DND-41 (cell line): ENCODE results near the gene BTN1A1.

ENCODE experiments used
- ATAC-seq: fragments of 200-7000 bp; cut with Tn5 transposase; 3 replicates; pipeline ENCODE4 v1.9.1; 2021; ENCODE audit warnings: low read depth; ENCODE audit not compliant: insufficient read depth
- DNase-seq: peaks from one replicate; pipeline ENCODE4 v3.0.0-alpha.2; 2020
- H2AFZ ChIP-seq: 2 replicates; pipeline ENCODE4 v1.6.0; 2012; ENCODE audit warnings: low read depth, low read length
- H3K27ac ChIP-seq: 2 replicates; pipeline ENCODE4 v1.5.1; 2012; ENCODE audit warnings: low read length, inconsistent platforms
- H3K27me3 ChIP-seq: fragments of 200-600 bp; sonication (generic); 2 replicates; pipeline ENCODE4 v1.6.0; 2012; ENCODE audit warnings: low read length, mild to moderate bottlenecking, inconsistent platforms; ENCODE audit not compliant: insufficient read depth, poor library complexity
- H3K36me3 ChIP-seq: 2 replicates; pipeline ENCODE4 v1.5.1; 2012; ENCODE audit warnings: low read length, inconsistent platforms; ENCODE audit not compliant: insufficient read depth
- H3K4me1 ChIP-seq: 2 replicates; pipeline ENCODE4 v1.5.1; 2012; ENCODE audit warnings: mild to moderate bottlenecking, low read length; ENCODE audit not compliant: insufficient read depth
- H3K4me2 ChIP-seq: 2 replicates; pipeline ENCODE4 v1.6.0; 2012; ENCODE audit warnings: mild to moderate bottlenecking, moderate library complexity, low read length, inconsistent platforms; ENCODE audit not compliant: insufficient read depth
- H3K4me3 ChIP-seq, 2 experiments: fragments of 200-600 bp in 1 of 2; shearing (Covaris generic) in 1 of 2; 2 replicates each; pipeline ENCODE4 v1.5.1; 2012 to 2016; ENCODE audit warnings: inconsistent platforms in 2 of 2, low read length in 2 of 2, mild to moderate bottlenecking in 2 of 2, low read depth in 1 of 2, moderate library complexity in 1 of 2
- H3K79me2 ChIP-seq: 2 replicates; pipeline ENCODE4 v1.6.0; 2012; ENCODE audit warnings: low read length, inconsistent platforms; ENCODE audit not compliant: insufficient read depth
- H3K9ac ChIP-seq: 2 replicates; pipeline ENCODE4 v1.6.0; 2012; ENCODE audit warnings: low read depth, mild to moderate bottlenecking, inconsistent platforms, low read length, moderate library complexity
- H3K9me3 ChIP-seq: 2 replicates; pipeline ENCODE4 v1.5.1; 2012; ENCODE audit warnings: low read length, moderate library complexity, mild to moderate bottlenecking, inconsistent platforms; ENCODE audit not compliant: insufficient read depth, severe bottlenecking
- H4K20me1 ChIP-seq: 2 replicates; pipeline ENCODE4 v1.6.0; 2012; ENCODE audit warnings: low read length; ENCODE audit not compliant: insufficient read depth
- EZH2 ChIP-seq: IDR thresholded peaks from 3 replicates; pipeline ENCODE4 v1.6.1; 2012; ENCODE audit warnings: borderline replicate concordance, low read depth, mild to moderate bottlenecking, moderate library complexity, low read length, inconsistent platforms; ENCODE audit not compliant: severe bottlenecking
- TF ChIP-seq, protein P1 (sequence below): IDR thresholded peaks from 2 replicates; pipeline ENCODE4 v1.5.1; 2012; ENCODE audit warnings: borderline replicate concordance, low read length, moderate library complexity, mild to moderate bottlenecking; ENCODE audit not compliant: poor library complexity, severe bottlenecking; ENCODE audit errors: extremely low read depth

BTN1A1 gene

DNA sequence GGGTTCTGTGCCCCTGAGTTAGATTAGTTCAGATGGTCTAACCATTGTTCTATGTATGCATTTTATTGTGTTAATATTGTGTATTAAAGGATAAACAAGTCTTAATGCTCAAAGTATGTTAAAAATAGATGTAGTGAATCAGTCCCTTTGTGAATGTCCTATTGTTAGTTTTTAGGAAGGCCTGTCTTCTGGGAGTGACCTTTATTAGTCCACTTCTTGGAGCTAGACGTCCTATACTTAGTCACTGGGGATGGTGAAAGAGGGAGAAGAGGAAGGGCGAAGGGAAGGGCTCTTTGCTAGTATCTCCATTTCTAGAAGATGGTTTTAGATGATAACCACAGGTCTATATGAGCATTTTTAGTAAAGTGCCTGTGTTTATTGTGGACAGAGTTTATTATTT lies 25.7 kb downstream of the BTN1A1 start:
- no peak overlapping the region for H3K4me3 ChIP-seq
- H3K79me2 ChIP-seq, result no peaks in the 10 kb centered on the region
- no peaks in the 10 kb centered on the region for H3K27me3 ChIP-seq
- H2AFZ ChIP-seq, result no peak overlapping the region
- no peaks in the 10 kb centered on the region for H3K36me3 ChIP-seq
- TF ChIP-seq, protein P1, sequence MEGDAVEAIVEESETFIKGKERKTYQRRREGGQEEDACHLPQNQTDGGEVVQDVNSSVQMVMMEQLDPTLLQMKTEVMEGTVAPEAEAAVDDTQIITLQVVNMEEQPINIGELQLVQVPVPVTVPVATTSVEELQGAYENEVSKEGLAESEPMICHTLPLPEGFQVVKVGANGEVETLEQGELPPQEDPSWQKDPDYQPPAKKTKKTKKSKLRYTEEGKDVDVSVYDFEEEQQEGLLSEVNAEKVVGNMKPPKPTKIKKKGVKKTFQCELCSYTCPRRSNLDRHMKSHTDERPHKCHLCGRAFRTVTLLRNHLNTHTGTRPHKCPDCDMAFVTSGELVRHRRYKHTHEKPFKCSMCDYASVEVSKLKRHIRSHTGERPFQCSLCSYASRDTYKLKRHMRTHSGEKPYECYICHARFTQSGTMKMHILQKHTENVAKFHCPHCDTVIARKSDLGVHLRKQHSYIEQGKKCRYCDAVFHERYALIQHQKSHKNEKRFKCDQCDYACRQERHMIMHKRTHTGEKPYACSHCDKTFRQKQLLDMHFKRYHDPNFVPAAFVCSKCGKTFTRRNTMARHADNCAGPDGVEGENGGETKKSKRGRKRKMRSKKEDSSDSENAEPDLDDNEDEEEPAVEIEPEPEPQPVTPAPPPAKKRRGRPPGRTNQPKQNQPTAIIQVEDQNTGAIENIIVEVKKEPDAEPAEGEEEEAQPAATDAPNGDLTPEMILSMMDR, result no peak
- no peak for TF ChIP-seq EZH2
- H3K4me2 ChIP-seq, result no peak overlapping the region
- no peaks in the 10 kb centered on the region for H4K20me1 ChIP-seq
- no peaks in the 10 kb centered on the region for H3K9me3 ChIP-seq
- ATAC-seq (no peak), DNase-seq (no peak)
- H3K27ac ChIP-seq, result no peak overlapping the region
- H3K9ac ChIP-seq, result no peak overlapping the region
- peaks cover 9% of the 10 kb centered on the region for H3K4me1 ChIP-seq

DNA sequence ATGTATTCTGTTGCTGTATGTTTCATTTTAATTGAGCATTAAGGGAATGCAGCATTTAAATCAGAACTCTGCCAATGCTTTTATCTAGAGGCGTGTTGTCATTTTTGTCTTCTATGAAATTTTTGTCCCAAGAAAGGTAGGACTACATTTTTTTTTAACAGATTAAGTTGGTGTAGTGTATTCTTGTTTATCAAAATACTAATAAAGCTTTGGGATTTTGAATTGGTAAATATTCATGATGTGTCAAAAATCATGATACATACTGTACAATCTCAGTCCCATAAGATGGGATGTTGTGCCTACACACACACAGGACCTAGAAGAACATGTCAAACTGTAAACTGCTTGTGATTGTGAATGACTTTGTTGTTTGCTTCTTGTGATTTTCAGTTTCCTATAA lies 26.8 kb downstream of the BTN1A1 start:
- H2AFZ ChIP-seq, result no peak overlapping the region
- TF ChIP-seq, protein P1, result no peak
- no peak for TF ChIP-seq EZH2

DNA sequence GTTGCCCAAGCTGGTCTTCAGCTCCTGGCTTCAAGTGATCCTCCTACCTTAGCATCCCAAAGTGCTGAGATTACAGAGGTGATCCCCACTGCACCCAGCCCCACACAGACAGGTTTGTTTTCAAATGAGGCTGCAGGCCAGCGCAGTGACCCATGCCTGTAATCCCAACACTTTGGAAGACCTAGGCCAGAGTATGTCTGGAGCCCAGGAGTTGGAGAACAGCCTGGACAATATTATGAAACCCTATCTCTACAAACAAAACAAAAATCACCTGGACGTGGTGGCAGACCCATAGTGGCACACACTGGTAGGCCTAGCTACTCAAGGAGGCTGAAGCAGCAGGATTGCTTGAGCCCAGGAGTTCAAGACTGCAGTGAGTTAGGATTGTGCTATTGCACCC lies 30.1 kb downstream of the BTN1A1 start:
- DNase-seq, result no peak
- no peak overlapping the region for H2AFZ ChIP-seq

More for the DNA sequence above, 26.8 kb downstream of the BTN1A1 start:
- H3K4me2 ChIP-seq, result no peak overlapping the region
- DNase-seq (no peak), ATAC-seq (no peak)
- peaks cover under 1% of the 10 kb centered on the region for H3K4me1 ChIP-seq
- no peak overlapping the region for H3K4me3 ChIP-seq
- H3K27me3 ChIP-seq, result no peaks in the 10 kb centered on the region
- H3K36me3 ChIP-seq, result no peaks in the 10 kb centered on the region
- no peak overlapping the region for H3K27ac ChIP-seq
- no peak overlapping the region for H3K9ac ChIP-seq
- no peaks in the 10 kb centered on the region for H3K9me3 ChIP-seq
- no peaks in the 10 kb centered on the region for H3K79me2 ChIP-seq
- H4K20me1 ChIP-seq, result no peaks in the 10 kb centered on the region

More for the DNA sequence above, 30.1 kb downstream of the BTN1A1 start:
- Histone ChIP-seq H3K4me2 (no peak overlapping the region), H3K27me3 (no peaks in the 10 kb centered on the region), H3K79me2 (no peaks in the 10 kb centered on the region), H3K9me3 (no peaks in the 10 kb centered on the region), H3K27ac (no peak overlapping the region), H3K9ac (no peak overlapping the region), H3K4me3 (no peak overlapping the region), H4K20me1 (no peaks in the 10 kb centered on the region), H3K36me3 (no peaks in the 10 kb centered on the region), H3K4me1 (peaks cover 27% of the 10 kb centered on the region)
- ATAC-seq, result no peak
- no peak for TF ChIP-seq EZH2
- TF ChIP-seq, protein P1, result no peak
